GM18519 (cell line): ENCODE measurements around the gene APOBEC3A.
A peak's percentile ranks its signal among the peaks of the same experiment; 100 is the strongest.
"Not testable (repeated sequence)": the region's sequence is repeated elsewhere in the genome, so short reads cannot be mapped to it uniquely, and the experiment has no call there.

Experiments used
- ATAC-seq: cut with Tn5 transposase; IDR thresholded peaks from one replicate; pipeline ENCODE4 v1.9.1; 2021; ENCODE audit warnings: mild to moderate bottlenecking, moderate library complexity; ENCODE audit not compliant: unreplicated experiment, low FRiP score

The APOBEC3A gene

DNA sequence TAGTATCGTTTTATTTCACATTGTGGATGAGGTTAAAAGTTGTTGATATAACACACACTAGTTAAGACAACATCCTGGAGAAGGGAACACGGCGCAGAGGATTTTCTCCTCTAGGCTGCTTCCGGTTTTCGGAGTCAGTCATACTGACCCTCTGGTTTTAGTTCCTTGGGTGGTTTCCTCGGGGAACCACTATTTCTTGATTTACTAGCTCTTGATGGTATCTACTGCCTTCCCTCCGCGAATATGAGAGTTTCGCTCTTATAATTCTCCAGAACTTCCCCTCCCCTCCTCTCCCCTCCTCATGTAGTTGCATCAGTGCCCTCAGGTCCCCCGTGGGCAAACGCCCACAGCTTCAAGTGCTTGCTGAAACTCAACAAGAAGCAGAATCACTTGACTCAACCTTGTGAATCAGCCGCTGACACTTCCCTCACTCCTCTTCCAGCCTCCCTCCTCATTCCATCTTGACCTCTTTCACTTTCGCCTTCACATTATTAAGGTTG, 15.9 kb upstream of the APOBEC3A start:
- peak; percentile 43 for ATAC-seq

DNA sequence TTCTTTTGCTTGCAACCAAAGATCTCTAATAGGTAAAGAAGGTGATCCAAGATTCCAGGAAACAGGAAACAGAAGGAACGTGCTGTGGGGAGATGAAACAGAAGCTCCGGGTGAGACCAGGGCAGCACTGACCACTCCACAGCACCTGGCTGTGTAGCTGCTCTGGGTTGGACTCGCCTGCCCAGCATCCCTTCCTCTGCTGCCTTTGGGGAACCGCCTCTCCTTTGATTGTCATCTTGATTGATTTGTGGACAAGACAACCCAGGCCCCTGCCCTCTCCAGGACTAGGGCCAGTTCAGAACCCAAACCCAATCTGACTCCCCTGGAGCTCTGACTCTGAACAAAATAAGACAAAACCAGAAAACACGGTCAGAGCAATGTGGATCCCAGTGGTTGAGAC, 14.7 kb upstream of the APOBEC3A start:
- ATAC-seq = no peak

DNA sequence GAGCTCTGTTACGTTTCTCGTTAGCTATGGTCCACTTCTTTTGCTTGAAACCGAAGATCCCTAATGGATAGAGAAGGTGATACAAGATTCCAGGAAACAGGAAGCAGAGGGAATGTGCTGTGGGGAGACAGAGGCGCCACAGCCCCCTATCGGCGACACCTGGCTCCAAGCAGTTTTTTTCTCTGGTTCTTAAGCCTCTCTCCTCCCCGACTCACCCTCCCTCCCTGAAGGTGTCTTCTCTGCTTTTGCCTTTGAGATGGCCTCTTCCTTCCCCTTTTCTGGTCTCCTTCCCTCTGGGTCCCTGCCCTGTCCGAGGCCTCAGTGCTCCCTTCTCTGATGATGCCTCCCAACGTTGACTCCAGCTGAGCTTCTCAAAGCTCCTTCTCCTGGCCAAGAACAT, 14.2 kb upstream of the APOBEC3A start:
- ATAC-seq = no peak

DNA sequence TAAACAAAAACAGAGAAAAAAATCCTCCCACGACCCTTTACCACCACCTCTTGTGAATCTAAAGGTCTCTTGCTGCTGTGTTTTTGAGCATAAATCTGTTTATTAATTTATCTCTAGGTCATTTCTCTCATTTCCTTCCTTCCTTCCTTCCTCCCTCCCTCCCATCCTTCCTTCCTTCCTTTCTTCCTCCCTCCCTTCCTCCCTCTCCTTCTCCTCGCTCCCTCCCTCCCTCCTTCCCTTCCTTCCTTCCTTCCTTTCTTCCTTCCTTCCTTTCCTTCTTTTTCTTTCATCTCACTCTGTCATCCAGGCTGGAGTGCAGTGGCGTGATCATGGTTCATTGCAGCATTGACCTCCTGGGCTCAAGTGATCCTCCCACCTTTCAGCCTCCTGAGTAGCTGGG, 13.5 kb upstream of the APOBEC3A start:
- no peak for ATAC-seq

DNA sequence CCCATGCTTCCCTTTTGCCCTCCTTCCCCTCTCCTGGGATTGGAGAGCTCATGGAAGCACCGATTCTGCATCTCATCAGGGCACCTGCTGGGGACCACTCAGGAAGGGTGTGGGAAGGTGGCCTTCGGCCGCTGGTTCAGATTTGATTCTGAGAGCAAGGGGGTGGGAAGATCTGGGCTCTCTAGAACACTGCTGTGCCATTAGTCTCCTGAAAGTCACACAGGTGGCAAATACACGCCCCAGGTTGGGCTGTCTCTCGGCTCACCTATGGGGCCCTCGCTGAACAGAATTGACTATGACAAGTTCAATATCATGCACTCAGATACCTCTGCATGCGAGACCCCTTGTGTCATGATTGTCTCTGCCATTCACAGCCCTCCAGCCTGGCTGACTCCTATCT, 12.8 kb upstream of the APOBEC3A start:
- ATAC-seq = no peak

DNA sequence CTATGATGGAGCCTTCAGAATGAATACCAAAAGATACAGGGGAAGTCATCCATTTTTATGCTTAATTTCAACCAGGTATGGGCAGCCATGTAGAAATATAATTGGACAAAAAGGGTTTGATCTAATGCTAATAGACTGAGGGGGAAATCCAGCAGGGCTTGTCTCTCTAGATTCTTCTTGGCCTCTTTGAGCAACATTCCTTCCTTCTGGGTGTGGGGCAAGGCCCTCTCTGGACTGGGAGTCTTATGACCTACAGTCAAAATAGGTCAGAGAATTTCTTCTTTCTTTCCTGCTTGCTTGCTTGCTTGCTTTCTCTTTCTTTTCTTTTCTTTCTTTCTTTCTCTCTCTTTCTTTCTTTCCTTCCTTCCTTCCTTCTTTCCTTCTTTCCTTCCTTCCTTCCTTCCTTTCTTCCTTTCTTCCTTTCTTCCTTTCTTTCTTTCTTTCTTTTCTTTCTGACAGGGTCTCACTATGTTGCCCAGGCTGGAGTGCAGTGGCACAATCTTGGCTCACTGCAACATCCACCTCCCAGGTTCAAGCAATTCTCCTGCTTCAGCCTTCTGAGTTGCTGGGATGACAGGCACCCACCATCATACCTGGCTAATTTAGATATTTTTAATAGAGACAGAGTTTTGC, 11.6 kb upstream of the APOBEC3A start:
- not testable (repeated sequence) for ATAC-seq

DNA sequence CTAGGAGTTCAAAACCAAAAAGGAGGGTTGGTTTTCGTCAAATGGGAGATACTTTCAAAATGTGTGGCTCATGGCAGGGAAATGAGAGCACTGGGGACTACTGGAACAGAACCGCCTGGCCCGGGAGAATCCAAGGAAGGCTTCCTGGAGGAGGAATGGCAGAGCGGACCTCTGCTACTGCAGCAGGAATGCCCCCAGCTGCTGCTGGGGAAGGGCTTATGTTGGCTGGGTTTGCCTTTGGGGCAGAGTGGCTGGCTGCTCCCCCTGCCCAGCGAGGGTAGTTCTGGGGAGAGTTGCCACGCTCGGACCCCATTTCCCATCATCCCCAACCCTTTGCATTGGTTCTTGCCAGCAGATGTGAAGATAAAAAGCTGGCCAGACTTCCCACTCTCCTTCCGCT, 10.6 kb upstream of the APOBEC3A start:
- no peak for ATAC-seq

DNA sequence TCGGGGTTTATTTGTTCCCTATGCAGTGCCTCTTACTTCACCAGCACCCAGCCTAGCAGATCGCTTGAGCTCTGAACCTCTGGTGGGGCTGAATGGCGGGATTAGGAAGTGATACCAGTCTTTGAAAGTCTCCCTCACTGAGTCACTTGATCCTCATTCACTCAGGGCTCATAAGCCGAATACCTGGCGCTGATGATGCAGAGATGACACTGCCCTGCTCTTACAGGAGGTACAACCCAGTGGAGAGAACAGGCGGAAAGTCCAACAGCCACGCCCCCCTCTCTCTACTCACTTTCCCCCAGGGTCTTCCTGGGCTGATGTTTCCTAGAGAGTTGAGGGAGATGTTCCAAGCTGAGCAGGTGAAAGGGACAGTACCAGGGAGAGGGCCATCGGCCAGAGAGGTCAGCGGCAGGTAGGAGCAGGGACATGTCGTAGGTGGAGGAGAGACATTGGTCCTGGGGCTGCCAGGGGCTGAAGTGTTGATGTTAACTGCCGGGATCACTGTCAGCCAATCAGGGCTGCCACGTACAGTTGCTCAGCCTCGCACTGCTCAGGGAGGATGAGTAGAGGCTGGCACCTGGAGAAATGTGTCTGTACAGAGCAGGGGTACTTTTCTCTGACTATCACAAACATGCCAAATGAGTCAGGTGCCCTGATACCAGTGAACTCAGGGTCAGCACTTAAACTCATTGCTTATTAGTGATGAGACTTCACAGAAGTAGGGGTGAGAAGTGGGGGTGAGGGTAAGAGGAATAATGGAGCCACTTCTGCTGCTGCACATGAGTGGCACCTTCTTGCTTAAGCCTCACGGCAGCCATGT, 9.9 kb upstream of the APOBEC3A start:
- no peak for ATAC-seq

DNA sequence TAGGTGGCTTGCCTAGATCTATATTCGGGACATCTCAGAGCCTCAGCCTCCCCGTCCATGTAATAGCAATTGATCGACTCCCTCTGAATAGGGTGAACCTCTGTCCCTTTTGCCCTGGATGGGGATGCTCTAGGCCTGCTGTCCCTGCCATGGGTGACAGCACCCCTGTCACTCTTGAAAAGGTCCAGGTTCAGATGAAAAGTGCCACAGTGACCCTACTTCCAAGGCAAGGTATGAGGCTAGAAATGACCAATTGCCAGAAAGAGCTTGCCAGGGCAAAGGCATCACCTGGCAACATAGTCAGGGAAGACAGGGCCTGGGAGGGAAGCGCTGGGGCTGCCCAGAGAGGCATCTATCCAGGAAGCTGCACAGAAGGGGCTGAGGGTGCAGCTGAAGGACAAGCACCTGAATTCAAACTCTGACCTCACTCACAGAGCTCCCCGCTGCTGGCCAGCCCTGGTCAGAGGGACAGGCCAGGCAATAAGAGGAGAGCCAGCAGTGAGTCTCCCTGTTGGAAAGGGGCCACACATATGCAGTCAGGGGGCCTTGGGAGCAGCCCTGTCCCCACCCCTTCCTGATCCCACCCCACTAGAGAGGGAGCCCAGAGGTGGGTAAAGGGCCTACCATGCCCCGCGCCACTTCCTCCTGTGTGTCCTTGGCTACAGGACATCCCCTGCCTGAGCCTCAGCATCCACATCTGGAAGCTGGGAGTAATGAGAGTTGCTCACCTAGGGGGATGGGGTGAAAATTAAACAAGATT, 9.0 kb upstream of the APOBEC3A start:
- ATAC-seq = no peak

DNA sequence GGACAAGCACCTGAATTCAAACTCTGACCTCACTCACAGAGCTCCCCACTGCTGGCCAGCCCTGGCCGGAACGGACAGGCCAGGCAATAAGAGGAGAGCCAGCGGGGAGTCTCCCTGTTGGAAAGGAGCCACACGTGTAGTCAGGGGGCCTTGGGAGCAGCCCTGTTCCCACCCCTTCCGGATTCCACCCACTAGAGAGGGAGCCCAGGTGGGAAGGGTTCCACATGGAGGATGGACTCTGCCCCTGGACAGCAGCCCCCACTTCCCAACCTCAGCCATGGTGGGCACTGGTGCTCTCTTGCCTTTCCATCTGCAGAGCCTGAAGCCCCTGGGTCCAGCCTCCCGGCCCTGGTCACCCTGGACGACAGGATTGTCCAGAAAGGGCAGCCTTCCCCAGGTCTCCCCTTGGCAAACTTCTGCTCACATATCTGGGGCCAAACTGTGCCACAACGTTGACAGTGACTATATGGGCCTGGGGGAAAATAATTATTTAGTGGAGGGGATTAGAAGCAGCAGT, 7.5 kb upstream of the APOBEC3A start:
- no peak for ATAC-seq

DNA sequence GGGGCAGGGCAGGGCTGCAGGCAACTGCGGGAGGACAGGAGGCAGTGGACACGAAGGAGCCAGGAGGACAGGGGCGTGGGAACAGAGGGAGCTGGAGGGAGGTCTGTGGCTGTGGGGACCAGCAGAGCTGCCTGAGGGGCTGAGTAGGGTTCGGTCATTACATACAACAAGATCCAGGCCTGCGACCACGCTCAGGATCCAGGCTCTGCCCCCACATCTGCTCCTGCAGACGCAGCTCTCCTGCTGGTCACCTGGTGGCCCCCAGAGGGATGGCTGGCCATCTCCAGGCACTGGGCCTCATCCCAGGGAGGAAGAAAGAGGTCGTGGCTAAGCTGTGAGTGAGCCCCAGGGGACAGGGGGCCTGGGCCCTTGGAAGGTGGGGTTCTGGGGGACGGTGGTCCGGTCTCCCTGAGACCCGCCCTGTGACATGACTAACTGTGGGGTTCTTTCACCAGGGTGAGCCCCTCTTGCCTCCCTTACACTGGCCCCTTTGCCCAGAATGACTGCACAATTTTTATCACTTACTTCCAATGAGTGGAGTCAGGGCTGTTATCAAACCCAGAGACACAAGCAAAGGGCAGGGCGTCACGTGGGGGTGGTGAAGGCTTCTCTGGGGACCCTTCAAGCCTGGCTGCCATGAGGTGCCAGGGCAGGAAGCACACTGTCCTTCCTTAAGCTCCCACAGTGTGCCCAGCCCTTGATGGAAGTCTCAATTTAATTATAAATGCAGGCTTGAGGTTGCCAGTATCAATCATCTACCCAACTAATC, 6.7 kb upstream of the APOBEC3A start:
- no peak for ATAC-seq

DNA sequence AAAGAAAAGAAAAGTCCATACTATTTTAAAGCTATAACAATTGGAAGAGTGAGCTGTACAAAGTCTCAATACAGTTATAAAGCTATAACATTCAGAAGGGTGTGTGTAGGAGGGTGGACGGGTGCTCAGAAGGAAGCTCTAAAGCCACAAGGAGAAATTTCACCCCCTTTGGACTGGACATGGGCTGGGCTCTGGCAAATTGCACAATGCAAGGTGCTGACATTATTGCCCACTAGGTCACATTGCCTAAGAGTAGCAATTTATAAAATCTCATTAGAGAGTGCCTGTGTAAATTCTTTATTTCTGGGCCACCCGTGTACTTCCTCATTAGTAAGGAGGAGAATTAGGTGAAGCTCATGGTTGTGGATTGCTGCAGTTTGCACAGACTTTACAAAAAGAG, 5.7 kb upstream of the APOBEC3A start:
- ATAC-seq = no peak

DNA sequence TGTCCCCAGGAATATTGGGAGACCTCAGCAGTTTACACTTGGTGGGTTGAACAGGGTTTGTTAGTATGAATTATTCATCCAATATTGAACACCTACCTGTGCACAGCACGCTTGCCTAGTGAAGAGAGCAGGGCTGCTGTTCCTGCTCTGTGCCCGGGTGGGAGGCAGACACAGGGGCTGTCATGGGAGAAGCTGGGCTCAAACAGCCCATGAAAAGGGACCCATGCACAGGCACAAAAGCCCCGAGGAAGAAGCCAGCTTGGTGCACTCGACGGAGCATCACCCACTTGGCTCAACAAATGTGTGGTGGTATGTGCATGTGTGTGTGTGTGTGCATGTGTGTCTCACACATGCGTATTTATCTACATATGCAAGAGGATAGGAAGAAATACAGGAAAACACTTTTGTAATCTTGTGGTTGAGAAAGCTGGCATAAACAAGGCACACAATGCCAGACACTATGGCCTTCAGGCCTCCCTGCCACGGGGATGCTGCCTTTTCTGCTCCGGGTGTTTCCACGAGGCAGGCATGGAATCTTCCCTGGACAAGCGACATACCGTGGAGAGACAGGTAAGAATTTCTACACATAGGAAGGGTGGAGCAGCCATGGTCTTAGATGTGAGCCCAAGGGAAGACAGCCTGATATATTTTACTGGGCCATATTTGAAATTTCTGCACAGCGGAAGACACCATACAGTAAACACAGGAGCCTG, 5.0 kb upstream of the APOBEC3A start:
- no peak for ATAC-seq

DNA sequence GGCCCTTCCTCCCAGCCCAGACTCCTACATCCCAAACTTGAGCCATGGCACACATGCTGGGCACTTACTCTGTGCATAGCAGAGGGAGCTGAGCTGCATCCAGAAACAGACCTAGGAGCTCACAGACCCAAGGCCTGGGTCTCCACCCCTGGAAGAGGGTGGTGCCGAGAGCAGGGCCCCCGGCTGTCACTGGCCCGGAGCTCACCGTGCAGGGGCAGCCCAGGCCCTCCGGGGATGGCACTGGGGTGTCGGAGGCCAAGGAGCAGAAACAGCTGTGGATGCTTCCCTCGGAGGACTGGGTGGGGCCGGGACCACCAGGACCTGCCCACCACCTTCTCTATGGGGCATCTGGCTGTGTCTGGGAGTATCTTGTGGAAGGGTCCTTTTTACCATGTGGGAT, 4.3 kb upstream of the APOBEC3A start:
- ATAC-seq = no peak

DNA sequence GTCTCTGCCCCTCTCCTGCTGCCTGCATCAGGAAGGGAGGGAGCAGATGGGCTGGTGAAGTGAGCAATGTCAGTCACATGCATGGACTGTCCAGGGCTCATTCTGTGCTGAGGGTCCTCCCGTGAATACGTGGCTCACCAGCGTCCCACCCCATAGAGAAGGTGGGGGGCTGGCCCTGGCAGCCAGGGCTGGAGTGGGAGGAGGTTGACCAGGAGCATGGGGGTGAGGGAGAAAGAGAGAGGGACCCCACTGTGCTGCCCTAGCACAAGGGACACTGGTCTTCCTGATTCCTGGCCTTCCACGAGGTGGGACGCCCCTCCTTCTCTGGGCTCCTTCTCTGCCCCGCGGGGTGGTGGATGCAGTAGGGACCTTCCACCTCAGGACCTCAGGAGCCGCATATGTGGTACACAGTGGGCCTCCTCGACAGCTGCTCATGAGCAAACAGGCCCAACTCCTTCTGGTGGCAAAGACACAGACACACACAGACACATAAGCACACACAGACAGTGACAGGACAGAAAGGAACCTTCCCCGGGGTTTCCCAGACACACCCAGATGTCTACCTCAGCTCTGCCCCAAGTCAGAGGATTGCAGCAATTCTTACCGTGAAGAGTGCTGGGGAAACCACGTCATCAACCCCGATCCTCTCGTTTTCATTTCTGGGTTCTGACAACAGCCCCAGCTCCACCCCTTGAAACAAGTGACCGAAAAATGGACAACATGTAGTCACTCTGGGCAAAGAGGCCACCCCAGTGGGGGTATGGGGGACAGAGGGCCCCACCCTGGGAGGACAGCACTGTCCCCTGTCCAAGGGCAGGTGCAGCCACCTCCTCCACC, 3.6 kb upstream of the APOBEC3A start:
- peak; percentile 42 for ATAC-seq

DNA sequence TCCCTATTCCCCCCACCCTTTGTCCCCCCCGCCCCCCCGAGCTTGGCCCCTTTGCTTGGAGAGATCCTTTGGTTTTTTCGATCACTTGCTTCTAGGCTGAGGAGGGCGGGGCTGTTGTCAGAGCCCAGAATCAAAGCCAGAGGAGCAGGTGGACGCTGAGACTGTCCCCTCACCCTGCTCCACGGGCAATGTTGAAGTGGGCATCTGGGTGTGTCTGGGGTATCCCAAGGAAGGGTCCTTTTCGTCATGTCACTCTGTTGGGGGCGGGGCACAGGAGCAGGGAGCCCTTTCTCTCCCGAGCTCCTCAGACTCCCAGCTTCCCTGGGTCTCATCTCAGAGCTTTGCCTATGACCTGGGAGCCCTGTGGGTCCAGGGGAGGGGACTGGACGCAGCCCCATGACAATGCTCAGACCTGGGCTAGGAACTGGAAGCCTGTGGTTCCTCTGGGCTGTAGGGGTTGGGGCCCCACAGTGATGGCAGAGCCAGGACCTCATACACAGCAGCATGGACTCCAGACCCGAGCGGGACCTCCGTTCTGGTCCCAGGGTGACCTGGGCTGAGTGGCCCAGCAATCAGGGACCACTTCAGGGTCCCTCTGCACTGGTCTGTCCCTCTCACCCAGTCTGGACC, 2.9 kb upstream of the APOBEC3A start:
- no peak for ATAC-seq

DNA sequence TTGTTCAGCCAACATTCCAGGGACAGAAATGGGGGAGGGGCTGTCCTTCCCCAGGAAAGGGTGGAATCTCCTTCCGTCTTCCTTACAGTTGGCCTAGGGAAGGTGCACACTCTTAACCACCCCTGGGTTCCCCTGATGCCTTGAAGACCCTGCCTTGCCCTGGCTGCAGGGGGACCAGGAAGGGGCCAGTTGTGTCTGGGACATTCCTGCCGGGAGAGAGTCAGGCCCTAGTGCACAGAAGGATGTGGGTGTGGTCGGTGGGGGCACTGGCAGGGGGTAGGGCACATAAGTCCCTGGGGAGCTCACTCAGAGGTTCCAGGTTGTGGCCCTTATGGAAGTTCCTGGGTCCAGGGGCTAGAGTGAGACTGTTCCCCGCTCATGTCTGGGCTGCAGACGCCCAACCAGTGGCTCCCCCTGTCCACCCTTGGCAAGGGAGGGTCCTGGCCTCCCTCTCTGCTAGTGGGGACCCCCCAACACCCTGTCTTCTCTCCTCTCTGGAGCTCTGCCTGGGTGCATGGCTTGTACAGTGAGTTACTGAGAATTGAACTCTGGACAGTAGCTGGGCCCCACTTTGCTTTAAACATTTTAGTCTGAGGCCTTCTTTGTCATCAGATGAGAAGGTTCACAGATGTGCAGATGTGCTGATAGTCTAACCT, 2.0 kb upstream of the APOBEC3A start:
- no peak for ATAC-seq

DNA sequence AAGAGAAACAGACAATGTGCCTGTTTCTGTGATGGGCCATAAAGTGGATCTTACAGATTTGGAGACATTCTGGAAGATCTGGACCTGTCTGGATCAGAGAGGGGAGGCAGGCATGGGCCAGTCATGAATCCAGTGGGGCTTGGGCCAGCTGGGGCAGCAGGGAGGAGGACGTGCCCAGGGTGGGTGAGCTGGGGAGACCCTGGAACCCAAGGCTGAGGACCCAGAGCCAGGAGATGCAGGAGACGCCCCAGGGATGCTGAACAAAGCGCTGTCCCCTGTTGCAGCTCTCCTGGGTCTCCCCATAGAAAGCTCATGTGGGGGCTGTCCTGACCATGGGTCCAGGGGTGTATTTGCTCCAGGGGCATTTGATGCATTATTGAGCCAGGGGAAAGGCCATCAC, 1.5 kb upstream of the APOBEC3A start:
- ATAC-seq = no peak
